Activated CD4-positive, CD25-positive, alpha-beta regulatory T cell treated with anti-CD3 and anti-CD28 coated beads, Interleukin-2, amount 50 U/mL, for 16 hours (primary cell): Measurements from ENCODE around the gene ASB18.

ENCODE experiments used
- DNase-seq: peaks from one replicate; pipeline ENCODE4 v3.0.0-alpha.2; 2020; ENCODE audit warnings: low read depth, low spot score

ASB18 gene

DNA sequence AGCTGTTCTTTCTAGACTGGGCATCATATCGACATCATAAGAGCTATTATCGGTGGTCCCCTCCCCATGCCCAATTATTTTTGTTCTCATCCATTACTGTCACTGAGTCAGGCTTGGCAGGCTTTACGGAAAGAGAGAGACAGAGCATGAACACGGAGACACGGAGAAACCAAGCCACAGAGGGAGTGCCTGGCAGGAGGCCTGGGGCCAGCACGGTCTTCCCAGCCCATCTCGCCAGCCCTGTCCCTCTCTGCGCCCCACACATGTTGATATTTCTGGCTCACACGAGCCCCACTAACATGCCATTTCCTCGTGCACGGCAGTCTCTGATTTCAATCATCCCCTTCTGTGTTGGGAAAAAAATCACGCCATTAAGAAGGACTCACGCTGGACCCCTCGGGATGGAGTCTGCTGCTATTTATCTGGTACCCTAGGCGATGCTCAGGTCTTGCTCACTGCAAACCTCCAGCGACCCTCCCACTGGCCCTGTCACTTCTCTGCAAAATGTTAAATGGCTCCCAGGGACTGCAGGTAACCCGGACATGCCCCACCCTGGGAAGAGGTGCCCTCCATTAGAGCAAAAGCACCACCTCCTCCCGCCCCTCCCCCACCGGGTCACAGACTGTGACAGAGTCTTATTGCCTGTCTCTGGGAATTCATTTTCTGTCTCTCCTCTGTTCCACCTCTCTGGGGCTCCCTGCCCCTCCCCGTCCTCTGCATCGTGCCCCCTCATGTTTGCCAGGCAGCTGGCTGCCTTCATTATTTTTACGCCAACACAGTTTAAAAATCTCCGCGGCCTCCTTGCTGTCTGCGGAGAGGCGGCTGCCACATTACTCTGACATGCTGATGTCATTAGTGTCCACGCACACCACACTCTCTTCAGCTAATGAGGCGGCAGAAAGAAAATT is 55.9 kb downstream of the ASB18 start:
- DNase-seq = no peak

DNA sequence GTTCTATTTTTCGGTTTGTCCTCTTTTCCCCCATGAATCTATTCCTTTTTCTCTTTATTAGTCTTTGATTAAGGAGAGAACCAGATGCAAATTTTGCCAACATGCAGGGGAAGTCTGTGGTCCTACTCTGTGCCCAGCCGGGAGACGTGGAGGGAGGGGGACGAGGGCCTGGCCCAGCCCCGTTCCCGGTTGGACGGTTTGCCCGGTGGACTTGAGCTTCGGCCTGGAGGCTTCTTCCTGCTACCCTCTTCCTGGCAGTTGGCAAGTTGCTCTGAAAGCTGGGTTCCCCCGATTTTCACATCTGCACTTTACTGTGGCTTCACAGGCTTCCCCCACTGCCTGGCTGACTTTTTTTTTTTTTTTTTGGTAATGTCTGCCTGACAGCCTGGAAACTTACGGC is 56.7 kb downstream of the ASB18 start:
- DNase-seq = no peak

DNA sequence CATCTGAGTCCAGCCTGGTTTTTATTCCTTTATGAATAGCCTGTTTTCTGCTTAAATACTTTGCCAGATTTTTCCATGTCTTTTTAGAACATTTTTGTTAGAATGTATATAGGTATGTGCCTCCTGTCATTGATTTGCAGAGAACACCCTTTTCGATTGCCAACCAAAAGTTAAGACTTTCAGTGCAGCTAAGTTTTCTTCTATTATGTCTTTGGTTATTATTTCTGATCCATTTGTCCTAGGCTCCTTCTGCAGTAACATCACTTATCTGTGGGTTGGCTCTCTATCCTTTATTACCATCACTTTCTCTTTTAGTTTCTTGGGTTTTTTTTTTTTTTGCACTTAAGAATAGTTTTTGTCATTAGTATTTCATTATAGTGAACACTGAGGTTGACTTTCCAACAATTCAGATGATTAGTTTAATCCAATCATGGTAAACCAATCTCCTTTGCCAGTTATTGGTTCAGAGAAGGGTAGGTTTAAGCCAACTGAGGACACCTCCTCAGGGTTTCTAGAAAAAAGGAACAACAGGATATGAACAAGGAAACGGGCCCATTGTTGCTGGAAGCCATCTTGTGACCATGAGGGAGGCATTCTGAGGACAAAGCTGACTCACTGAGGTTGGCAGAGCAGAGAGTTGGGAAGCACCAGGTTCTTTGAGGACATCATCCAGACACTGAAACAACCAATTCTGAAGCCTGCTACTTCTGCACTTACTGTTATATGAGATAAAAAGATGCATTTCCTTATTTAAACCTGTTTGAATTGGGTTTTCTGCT is 58.1 kb downstream of the ASB18 start:
- no peak for DNase-seq

GRCh38 chr2:236204953-236205352 is 59.3 kb downstream of the ASB18 start:
- no peak for DNase-seq

GRCh38 chr2:236200378-236200777 is 63.8 kb downstream of the ASB18 start:
- DNase-seq = no peak

GRCh38 chr2:236196366-236196765 is 67.8 kb downstream of the ASB18 start:
- no peak for DNase-seq

GRCh38 chr2:236195726-236196125 is 68.5 kb downstream of the ASB18 start:
- DNase-seq = no peak

GRCh38 chr2:236194786-236195185 is 69.4 kb downstream of the ASB18 start:
- DNase-seq = no peak

GRCh38 chr2:236193026-236193425 is 71.2 kb downstream of the ASB18 start:
- no peak for DNase-seq

DNA sequence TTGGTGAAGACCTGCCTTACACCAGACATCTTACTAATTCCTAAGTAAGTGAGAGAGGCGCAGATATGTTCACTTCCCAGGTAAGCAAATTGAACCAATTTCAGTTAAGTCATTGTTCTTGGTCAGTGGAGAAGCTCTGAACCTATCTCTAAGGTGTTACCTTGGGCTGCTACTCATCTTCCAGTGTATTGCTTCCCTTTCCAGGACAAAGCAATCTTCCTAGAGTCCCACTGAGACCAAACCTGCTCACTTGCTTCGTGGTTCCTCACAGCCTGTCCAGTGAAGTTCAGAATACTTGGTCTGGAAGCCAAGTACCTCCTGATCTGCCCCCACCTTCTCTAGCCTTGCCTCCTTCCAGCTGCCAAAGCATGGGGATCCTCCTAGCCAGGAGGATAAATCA is 73.5 kb downstream of the ASB18 start:
- DNase-seq = no peak

GRCh38 chr2:236184701-236185100 is 79.5 kb downstream of the ASB18 start:
- DNase-seq = no peak

DNA sequence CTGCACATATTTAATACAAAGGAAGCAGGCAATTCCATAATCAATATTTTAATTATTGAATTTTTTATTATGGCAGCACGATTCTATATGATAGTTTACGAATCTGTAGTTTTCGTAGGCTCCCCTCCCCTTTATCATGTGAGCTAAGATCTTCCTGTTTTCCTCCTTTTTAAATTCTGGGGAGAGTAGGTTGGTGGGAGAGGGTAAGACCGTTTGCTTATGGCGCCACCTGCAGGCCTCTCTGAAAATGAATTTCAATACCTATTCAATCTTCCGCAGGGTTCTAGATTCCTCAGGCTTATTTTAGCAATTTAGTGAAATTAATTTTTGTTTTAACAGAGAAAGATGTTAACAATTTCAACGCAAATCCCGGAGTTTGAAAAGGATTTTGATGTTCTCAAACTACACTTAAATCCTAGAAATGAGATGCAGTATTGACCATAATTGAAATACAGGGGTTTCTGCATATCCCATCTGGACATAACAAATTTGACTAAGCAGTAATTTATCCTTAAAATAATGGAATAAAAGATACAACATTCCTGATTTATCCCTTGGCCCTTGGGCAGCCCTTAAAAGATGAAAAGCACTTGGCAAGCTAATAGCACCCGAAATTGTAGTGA is 83.3 kb downstream of the ASB18 start:
- no peak for DNase-seq

DNA sequence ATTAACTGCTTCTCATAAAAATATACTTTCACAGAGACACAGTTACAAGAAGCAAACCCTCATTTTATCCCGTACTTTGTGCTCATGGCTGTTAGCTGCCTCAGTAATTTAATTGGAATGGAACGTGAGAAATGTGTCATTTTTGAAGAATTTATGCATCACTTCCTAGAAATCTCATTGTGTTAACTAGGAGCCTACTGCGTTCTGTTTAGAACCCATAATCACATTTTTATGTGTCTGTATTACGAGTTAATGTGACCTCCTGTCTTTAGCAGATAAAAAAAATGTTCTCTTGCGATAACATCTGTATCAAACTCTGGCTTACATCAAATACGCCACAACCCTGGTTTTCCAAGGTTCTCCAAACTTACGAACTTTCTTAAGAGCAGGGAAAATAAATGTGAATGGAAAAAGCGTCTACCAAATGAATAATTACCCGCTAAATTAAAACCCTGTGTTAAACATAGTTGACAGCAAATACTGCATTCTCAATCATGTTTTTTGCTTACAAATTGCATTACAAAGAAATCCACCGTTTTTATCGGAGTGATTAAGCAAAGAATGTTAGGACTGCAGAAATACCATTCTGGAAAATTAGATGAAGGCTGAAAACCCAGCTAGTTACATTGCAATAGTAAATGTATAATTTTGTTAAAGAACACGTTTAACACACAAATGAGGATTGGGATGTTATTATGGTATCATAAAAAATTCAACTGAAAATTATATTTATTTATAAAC is 84.0 kb downstream of the ASB18 start:
- DNase-seq = no peak

- no peak for DNase-seq
Measured at GRCh38 chr2:236179236-236180075, 84.8 kb downstream of the ASB18 start.

DNA sequence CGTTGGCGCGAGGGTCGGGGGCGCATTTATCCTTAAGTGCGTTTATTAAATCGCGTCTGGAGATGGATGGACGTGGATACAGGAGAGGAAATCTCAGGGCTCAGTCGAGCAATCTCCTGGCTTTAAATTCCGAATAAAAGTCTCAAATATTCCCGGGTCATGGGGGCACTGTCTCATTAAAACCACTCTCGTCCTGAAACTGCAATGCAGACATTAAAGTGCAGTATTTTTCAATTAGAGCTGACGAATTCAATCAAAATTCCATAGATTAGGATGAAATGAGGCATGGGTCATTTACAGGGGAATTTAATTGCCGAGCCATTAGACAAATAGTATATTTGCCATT is 85.3 kb downstream of the ASB18 start:
- no peak for DNase-seq

DNA sequence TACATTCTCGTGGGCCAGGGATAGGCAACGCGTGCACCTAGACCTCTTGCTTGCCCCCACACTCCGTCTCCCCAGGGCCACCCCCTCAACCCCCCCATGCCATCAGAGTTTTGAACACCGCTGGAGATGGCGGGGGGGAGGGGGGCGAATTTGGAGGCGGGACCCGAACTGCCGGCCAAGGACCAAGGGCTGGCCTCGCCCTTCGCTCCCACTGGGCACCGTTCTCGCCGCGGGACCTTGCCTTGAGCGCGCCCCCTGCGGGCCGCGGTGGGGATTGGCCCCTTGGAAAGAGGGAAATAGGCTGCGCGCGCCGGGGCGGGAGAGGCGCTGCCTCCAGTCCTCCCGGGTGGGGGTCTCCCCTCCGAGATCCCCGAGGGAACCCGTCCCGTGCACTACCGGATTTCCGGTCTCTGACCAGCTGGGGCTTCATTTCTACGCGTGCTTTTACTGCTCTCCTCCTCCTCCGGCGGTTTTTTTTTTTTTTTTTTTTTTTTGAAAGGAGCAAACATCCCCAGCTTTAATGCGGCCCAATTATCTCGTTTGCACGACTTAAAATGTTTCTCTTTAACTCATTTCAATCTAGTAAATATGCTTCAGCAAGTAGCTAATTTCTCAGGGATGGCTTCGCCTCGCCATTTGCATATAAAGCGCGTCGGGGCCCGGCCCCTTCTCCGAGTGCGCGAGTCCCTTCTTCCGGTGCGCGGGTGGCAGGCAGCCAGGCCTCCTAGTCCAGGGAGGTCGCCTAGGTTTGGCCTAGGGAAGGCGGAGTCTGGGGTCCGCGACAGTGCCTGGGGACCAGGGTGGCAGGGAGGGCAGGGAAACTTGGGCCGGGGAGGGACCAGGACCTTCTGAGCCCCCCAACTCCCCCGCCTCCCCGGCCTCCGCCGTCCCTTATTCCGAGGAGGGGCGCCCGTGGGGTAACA is 86.0 kb downstream of the ASB18 start:
- no peak for DNase-seq

- DNase-seq = no peak
Measured at GRCh38 chr2:236177604-236177966, 86.6 kb downstream of the ASB18 start.

DNA sequence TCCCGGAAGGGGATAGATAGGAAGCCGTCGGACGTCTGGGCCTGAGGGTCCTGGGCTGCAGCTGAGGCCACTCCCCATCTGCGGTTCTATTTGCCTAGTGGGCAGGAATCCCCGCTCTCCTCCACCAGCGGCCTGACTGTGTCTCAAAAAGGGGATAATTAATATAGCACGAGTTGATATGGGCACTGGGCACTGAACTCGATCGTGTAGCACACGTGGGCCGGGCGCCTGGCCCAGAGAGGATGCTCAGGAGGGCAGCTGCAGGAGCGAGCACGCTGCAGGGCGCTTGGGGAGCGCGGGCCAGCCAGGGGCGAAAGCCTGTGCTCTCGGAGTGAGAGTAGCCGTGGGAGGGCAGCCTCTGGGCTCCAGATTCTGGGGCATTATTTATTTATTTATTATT is 87.3 kb downstream of the ASB18 start:
- DNase-seq = no peak

- DNase-seq = no peak
Measured at GRCh38 chr2:236176417-236176816, 87.8 kb downstream of the ASB18 start.
